Measurements from ENCODE around the gene LARGE2.

Gene LARGE2

DNA sequence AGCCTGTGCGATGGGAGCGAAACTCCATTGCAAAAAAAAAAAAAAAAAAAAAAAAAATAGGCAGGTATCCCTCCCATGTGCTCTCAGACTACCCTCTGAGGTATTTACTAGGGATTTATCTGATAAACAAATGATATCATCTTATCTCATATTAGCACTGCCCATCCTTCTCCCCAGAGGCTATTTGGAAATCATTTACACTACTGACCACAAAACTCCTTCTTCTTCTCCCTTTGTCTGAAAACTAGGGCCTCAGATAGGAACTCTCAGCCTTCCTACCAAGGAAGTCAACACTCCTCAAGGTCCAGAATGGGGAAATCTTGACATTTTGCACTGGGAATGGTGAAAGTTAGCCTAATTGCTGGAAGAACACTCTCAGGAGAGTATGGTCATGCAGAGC, 46.4 kb downstream of the LARGE2 start:
- DNase-seq, result no peak

GRCh38 chr11:45973601-45974000, 51.1 kb downstream of the LARGE2 start:
- no peak for DNase-seq

DNA sequence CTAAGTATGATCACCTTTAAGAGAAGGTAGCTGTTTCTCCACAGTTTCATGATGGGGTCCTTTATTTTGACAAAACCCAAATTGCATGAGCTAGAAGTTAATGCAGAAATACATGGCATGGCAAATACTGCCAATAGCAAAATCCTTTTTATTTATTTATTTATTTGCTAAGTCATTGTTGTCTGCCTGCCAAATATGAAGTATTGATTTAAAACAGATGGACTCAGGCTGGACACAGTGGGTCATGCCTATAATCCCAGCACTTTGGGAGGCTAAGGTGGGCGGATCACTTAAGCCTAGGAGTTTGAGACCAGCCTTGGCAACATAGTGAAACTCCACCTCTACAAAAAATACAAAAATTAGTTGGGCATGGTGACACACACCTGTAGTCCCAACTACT, 52.4 kb downstream of the LARGE2 start:
- DNase-seq, result no peak

Measured in hematopoietic multipotent progenitor cell treated with erythropoietin and hydrocortisone succinate and interleukin-3 and kit ligand, for 6 days (in vitro differentiated cells).